D721Med (cell line): ENCODE measurements around the gene HMBS.
"Not testable (repeated sequence)": the region's sequence is repeated elsewhere in the genome, so short reads cannot be mapped to it uniquely, and the experiment has no call there.

Experiments
- DNase-seq: peaks from one replicate; pipeline ENCODE4 v3.0.0; 2011; ENCODE audit warnings: low spot score; ENCODE audit not compliant: insufficient read length
- FAIRE-seq: peaks from 2 replicates; lab custom pipeline; 2011; peaks lifted over from hg19 to GRCh38; lab: Jason Lieb, UNC
- CTCF ChIP-seq: IDR thresholded peaks from 2 replicates; pipeline ENCODE4 v1.5.1; 2012; ENCODE audit warnings: mild to moderate bottlenecking, control low read depth; ENCODE audit not compliant: insufficient read depth; ENCODE audit errors: missing control alignments

HMBS gene

GRCh38 chr11:119084663-119085436 is at the start of gene HMBS:
HMBS (plus strand) TSS chr11:119084881; CDS start chr11:119085034, 153 bp downstream.
- TF ChIP-seq CTCF: no peak
- peak; percentile 79 for DNase-seq
- no peak for FAIRE-seq

- DNase-seq (no peak), FAIRE-seq (no peak)
- no peak for TF ChIP-seq CTCF
Measured at GRCh38 chr11:119038884-119039283, 45.8 kb upstream of the HMBS start.

- DNase-seq, FAIRE-seq: not testable (repeated sequence)
Measured at GRCh38 chr11:119039471-119039870, 45.2 kb upstream of the HMBS start.

- FAIRE-seq (no peak), DNase-seq (no peak)
- TF ChIP-seq CTCF: no peak
Measured at GRCh38 chr11:119041821-119042514, 42.7 kb upstream of the HMBS start.

GRCh38 chr11:119042927-119043326 is 41.8 kb upstream of the HMBS start:
- no peak for DNase-seq
- no peak for FAIRE-seq
- TF ChIP-seq CTCF: no peak

GRCh38 chr11:119044708-119045107 is 40.0 kb upstream of the HMBS start:
- FAIRE-seq: no peak

GRCh38 chr11:119046489-119046888 is 38.2 kb upstream of the HMBS start:
- no peak for FAIRE-seq
- no peak for TF ChIP-seq CTCF
- no peak for DNase-seq

More at GRCh38 chr11:119044708-119045107, 40.0 kb upstream of the HMBS start:
- peak; percentile 1 for TF ChIP-seq CTCF
- DNase-seq: no peak
